Right lobe of liver (tissue), 6 donors: ENCODE data around the gene LSM3. TPM values are rescaled to one million over a fixed set of nuclear protein-coding genes. Genes with fewer than 3 reads are reported as not detected.

Experiments
- ATAC-seq, 4 donors: fragments of 200-7000 bp; cut with Tn5 transposase; one replicate each; pipeline ENCODE4 v1.9.1; 2020; ENCODE audit warnings: mild to moderate bottlenecking in 4 of 4, moderate library complexity in 4 of 4
- DNase-seq, 3 donors: peaks; one replicate each; pipeline ENCODE4 v3.0.0-alpha.2; 2020
- H3K27ac ChIP-seq, 3 donors: fragments of 200-600 bp; one replicate each; pipeline ENCODE4 v1.8.0; 2022
- H3K27me3 ChIP-seq, 2 donors: fragments of 200-600 bp; one replicate each; pipeline ENCODE4 v1.8.0; 2022
- H3K36me3 ChIP-seq, 4 donors: fragments of 200-600 bp; sonication (generic) in 1 of 4; one replicate each; pipeline versions ENCODE4 v1.5.1 to v1.8.0; 2017 to 2022; ENCODE audit warnings: control low read depth in 1 of 4
- H3K4me1 ChIP-seq, 4 donors: fragments of 200-600 bp; sonication (generic) in 1 of 4; one replicate each; pipeline versions ENCODE4 v1.5.1 to v1.8.0; 2017 to 2022; ENCODE audit warnings: control low read depth in 1 of 4
- H3K4me3 ChIP-seq, 3 donors: fragments of 200-600 bp; one replicate each; pipeline ENCODE4 v1.8.0; 2022
- H3K9me3 ChIP-seq, 4 donors: fragments of 200-600 bp; sonication (generic) in 1 of 4; one replicate each; pipeline versions ENCODE4 v1.5.1 to v1.8.0; 2017 to 2022; ENCODE audit warnings: control low read depth in 1 of 4
- CTCF ChIP-seq, 4 donors: fragments of 200-600 bp in 3 of 4; fragments of 450-650 bp in 1 of 4; IDR thresholded peaks; one replicate each; pipeline versions ENCODE4 v1.5.1 to v1.8.0; 2016 to 2022; ENCODE audit warnings: antibody characterized with exemption in 4 of 4, mild to moderate bottlenecking in 2 of 4
- POLR2A ChIP-seq: fragments of 450-650 bp; IDR thresholded peaks from one replicate; pipeline ENCODE4 v1.6.1; 2017; ENCODE audit warnings: antibody characterized with exemption, mild to moderate bottlenecking
- WGBS: methylation state at CpG from one replicate; pipeline ENCODE4 v1.1.6; 2018; ENCODE audit warnings: low coverage, low lambda C conversion rate; ENCODE audit not compliant: insufficient coverage; ENCODE audit errors: missing lambda C conversion rate; 5-methylcytosine and 5-hydroxymethylcytosine counted together
- intact Hi-C, 2 donors: fragments of 100-400 bp; cut with DNase I; formaldehyde crosslinking; loops; one replicate each; pipeline versions ENCODE4 v1.11.2 to v1.14.1; 2022
- total RNA-seq, 6 experiments: library from RNA; depleted of rRNA in 2 of 6; stranded (reverse); fragments of >200 nt in 2 of 6; fragmentation: NEBNext Ultra II Directional in 3 of 6; extraction: Animal tissue kit (Norgen Biotek cat#: 25700) in 3 of 6; gene quantifications; one replicate each; pipeline versions ENCODE4 v1.1.0 to v1.2.4, GENCODE V29; 2016 to 2023
- donor health status: DM: no; HTN: yes; CAD: no.
- donor health status: DM: no; HTN: no; CAD: no.
- donor health status: DM: no; HTN: no; CAD: no.
- donor health status: DM: no; HTN: yes; CAD: no.
- donor health status: DM: no; HTN: yes; CAD: no.

The LSM3 gene
- total RNA-seq, 6 experiments from 2014 or later: 4.5 to 7.4 (median 6.1) TPM

- Histone ChIP-seq H3K27me3 (no peaks in the 10 kb centered on the region), H3K36me3 (no peaks in the 10 kb centered on the region), H3K4me3 (no peak overlapping the region), H3K9me3 (no peaks in the 10 kb centered on the region), H3K4me1 (no peaks in the 10 kb centered on the region), H3K27ac (no peak overlapping the region)
- no peak for DNase-seq
- TF ChIP-seq CTCF (IDR thresholded peaks at IDR 0.05) (no peak), POLR2A (no peak)
- ATAC-seq: peak in 1 of 4 donors; percentile 31
- WGBS: 56% methylated on average over 4 of the region's 4 CpGs
- intact Hi-C loops: no loop called here
Measured at GRCh38 chr3:14235003-14235911, 56.6 kb downstream of the LSM3 start.

GRCh38 chr3:14235912-14236295 is 57.3 kb downstream of the LSM3 start:
- Histone ChIP-seq H3K27ac (no peak overlapping the region), H3K9me3 (no peaks in the 10 kb centered on the region), H3K4me1 (no peaks in the 10 kb centered on the region), H3K4me3 (no peak overlapping the region), H3K27me3 (no peaks in the 10 kb centered on the region), H3K36me3 (no peaks in the 10 kb centered on the region)
- 89% methylated on average over 5 of the region's 8 CpGs for WGBS
- intact Hi-C loops: no loop called here
- no peak for TF ChIP-seq CTCF (IDR thresholded peaks at IDR 0.05)
- no peak for TF ChIP-seq POLR2A
- no peak for ATAC-seq
- DNase-seq: no peak

- H3K36me3 ChIP-seq: no peaks in the 10 kb centered on the region
- no peaks in the 10 kb centered on the region for H3K4me1 ChIP-seq
- intact Hi-C loops: no loop called here
- H3K27ac ChIP-seq: no peak overlapping the region
- no peaks in the 10 kb centered on the region for H3K9me3 ChIP-seq
- no peak overlapping the region for H3K4me3 ChIP-seq
- WGBS: 80% methylated on average over 3 of the region's 3 CpGs
- no peak for TF ChIP-seq CTCF (IDR thresholded peaks at IDR 0.05)
- H3K27me3 ChIP-seq: no peaks in the 10 kb centered on the region
- ATAC-seq: no peak
- no peak for DNase-seq
Measured at GRCh38 chr3:14236902-14237301, 58.3 kb downstream of the LSM3 start.

GRCh38 chr3:14237457-14237856 is 58.8 kb downstream of the LSM3 start:
- ATAC-seq (no peak), DNase-seq (no peak)
- 73% methylated on average over 5 of the region's 6 CpGs for WGBS
- H3K27me3 ChIP-seq: no peaks in the 10 kb centered on the region
- H3K9me3 ChIP-seq: no peaks in the 10 kb centered on the region
- TF ChIP-seq CTCF (IDR thresholded peaks at IDR 0.05): no peak
- TF ChIP-seq POLR2A: no peak
- H3K36me3 ChIP-seq: no peaks in the 10 kb centered on the region
- H3K4me1 ChIP-seq: no peaks in the 10 kb centered on the region
- no peak overlapping the region for H3K27ac ChIP-seq
- intact Hi-C loops: no loop called here
- no peak overlapping the region for H3K4me3 ChIP-seq
